Neural crest cell (in vitro differentiated cells): ENCODE results near the gene PKN1. TPM values are rescaled to one million over a fixed set of nuclear protein-coding genes. Genes with fewer than 3 reads are reported as not detected.

Experiments
- DNase-seq: peaks from one replicate; pipeline ENCODE4 v3.0.0; 2021; ENCODE audit warnings: low read depth, mixed read lengths, low spot score
- H3K27ac Mint-ChIP-seq: one replicate; pipeline ENCODE4 v1.8.0; 2021; ENCODE audit warnings: mild to moderate bottlenecking, mixed read lengths; ENCODE audit not compliant: unreplicated experiment
- H3K27me3 Mint-ChIP-seq: 2 replicates; pipeline ENCODE4 v1.8.0; 2021; ENCODE audit warnings: low read depth, mild to moderate bottlenecking, mixed read lengths
- H3K36me3 Mint-ChIP-seq: 2 replicates; pipeline ENCODE4 v1.8.0; 2021; ENCODE audit warnings: low read depth, mild to moderate bottlenecking, mixed read lengths
- H3K4me1 Mint-ChIP-seq: 2 replicates; pipeline ENCODE4 v1.8.0; 2021; ENCODE audit warnings: mixed read lengths
- H3K4me3 Mint-ChIP-seq: one replicate; pipeline ENCODE4 v1.8.0; 2021; ENCODE audit warnings: mild to moderate bottlenecking, mixed read lengths
- H3K9me3 Mint-ChIP-seq: 2 replicates; pipeline ENCODE4 v1.8.0; 2021; ENCODE audit warnings: mixed read lengths
- total RNA-seq: library from RNA; stranded (reverse); gene quantifications from 2 replicates; pipeline ENCODE4 v1.2.1, GENCODE V29; 2021
- TF ChIP-seq, protein P1 (sequence below): fragments of 200-600 bp; sonication (generic); conservative IDR thresholded peaks from 2 replicates; pipeline ENCODE4 v1.5.0; 2021; ENCODE audit warnings: antibody characterized with exemption, mild to moderate bottlenecking

Gene PKN1
- total RNA-seq, 1 donor from 2014 or later = 126 TPM

GRCh38 chr19:14412324-14412995 is 20.6 kb upstream of the PKN1 start:
- Mint-ChIP-seq H3K4me1 (peaks cover 31% of the 10 kb centered on the region), H3K27me3 (no peaks in the 10 kb centered on the region), H3K4me3 (no peak overlapping the region), H3K27ac (no peak overlapping the region), H3K9me3 (no peaks in the 10 kb centered on the region), H3K36me3 (peaks cover 10% of the 10 kb centered on the region)
- no peak for DNase-seq
- TF ChIP-seq, protein P1, sequence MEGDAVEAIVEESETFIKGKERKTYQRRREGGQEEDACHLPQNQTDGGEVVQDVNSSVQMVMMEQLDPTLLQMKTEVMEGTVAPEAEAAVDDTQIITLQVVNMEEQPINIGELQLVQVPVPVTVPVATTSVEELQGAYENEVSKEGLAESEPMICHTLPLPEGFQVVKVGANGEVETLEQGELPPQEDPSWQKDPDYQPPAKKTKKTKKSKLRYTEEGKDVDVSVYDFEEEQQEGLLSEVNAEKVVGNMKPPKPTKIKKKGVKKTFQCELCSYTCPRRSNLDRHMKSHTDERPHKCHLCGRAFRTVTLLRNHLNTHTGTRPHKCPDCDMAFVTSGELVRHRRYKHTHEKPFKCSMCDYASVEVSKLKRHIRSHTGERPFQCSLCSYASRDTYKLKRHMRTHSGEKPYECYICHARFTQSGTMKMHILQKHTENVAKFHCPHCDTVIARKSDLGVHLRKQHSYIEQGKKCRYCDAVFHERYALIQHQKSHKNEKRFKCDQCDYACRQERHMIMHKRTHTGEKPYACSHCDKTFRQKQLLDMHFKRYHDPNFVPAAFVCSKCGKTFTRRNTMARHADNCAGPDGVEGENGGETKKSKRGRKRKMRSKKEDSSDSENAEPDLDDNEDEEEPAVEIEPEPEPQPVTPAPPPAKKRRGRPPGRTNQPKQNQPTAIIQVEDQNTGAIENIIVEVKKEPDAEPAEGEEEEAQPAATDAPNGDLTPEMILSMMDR = no peak

- no peaks in the 10 kb centered on the region for H3K9me3 Mint-ChIP-seq
- H3K27ac Mint-ChIP-seq = peak overlapping the region; percentile 57
- TF ChIP-seq, protein P1 = no peak
- H3K4me1 Mint-ChIP-seq = peaks cover 35% of the 10 kb centered on the region
- H3K4me3 Mint-ChIP-seq = peak overlapping the region; percentile 67
- H3K36me3 Mint-ChIP-seq = peaks cover 10% of the 10 kb centered on the region
- no peaks in the 10 kb centered on the region for H3K27me3 Mint-ChIP-seq
- no peak for DNase-seq
These were observed 20.0 kb upstream of the PKN1 start for GRCh38 chr19:14412996-14413692.

GRCh38 chr19:14413693-14414181 is 19.4 kb upstream of the PKN1 start:
- TF ChIP-seq, protein P1 = no peak
- Mint-ChIP-seq H3K4me1 (peaks cover 36% of the 10 kb centered on the region), H3K4me3 (peak overlapping the region; percentile 67), H3K36me3 (peaks cover 8% of the 10 kb centered on the region), H3K9me3 (no peaks in the 10 kb centered on the region), H3K27ac (no peak overlapping the region), H3K27me3 (no peaks in the 10 kb centered on the region)
- no peak for DNase-seq

DNA sequence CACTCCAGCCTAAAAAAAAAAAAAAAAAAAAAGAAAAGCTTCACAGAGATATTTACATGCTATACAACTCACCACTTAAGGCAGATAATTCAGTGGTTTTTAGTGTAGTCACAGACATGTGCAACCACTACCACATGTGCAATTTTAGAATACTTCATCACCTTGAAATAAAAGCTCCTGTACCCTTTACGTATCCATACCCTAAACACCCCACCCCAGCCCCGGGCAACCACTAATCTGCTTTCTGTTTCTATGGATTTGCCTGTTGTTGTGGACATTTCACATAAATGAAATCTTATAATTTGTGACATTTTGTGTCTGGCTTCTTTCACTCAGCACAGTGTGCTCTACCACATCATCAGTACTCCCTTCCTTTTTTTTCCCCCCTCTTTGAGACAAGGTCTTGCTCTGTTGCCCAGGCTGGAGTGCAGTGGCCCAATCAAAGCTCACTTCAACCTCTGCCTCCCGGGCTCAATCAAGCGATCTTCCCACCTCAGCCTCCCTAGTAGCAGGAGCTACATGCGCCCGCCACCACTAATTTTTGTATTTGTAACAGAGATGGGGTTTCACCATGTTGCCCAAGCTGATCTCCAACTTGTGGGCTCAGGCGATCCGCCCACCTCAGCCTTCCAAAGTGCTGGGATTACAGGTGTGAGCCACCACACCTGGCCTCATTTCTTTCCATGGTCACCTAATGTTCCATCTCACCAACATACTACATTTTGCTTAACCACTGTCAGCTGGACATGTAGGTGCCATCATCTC is 18.0 kb upstream of the PKN1 start:
- Mint-ChIP-seq H3K36me3 (peaks cover 8% of the 10 kb centered on the region), H3K4me1 (peaks cover 44% of the 10 kb centered on the region), H3K4me3 (peak overlapping the region; percentile 49), H3K9me3 (no peaks in the 10 kb centered on the region), H3K27me3 (no peaks in the 10 kb centered on the region), H3K27ac (peak overlapping the region; percentile 27)
- DNase-seq = no peak
- TF ChIP-seq, protein P1 = no peak

DNA sequence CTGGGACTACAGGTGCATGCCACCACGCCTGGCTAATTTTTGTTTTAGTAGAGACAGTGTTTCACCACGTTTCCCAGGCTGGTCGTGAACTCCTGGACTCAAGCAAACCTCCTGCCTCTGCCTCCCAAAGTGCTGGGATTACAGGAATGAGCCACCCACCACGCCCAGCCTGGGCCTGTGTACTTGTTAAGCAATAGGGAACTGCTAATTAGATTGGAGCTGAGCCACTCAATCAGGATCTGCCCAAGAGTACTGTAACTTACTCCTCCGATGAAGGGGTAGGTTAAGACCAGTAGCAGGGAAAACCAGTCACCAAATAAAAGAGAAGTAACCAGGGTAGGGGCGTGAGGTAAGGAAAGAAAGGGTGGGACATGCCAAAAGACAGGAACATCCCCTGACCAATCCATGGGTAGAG is 16.3 kb upstream of the PKN1 start:
- no peak for DNase-seq
- Mint-ChIP-seq H3K4me1 (peaks cover 47% of the 10 kb centered on the region), H3K27ac (no peak overlapping the region), H3K9me3 (no peaks in the 10 kb centered on the region), H3K36me3 (peaks cover 8% of the 10 kb centered on the region), H3K27me3 (no peaks in the 10 kb centered on the region), H3K4me3 (peak overlapping the region; percentile 88)
- TF ChIP-seq, protein P1 = no peak
